GM19324 (cell line): ENCODE data around the gene CTBP2.
"Not testable (repeated sequence)": the region's sequence is repeated elsewhere in the genome, so short reads cannot be mapped to it uniquely, and the experiment has no call there.

Experiments
- ATAC-seq: cut with Tn5 transposase; IDR thresholded peaks from one replicate; pipeline ENCODE4 v1.9.1; 2021; ENCODE audit warnings: mild to moderate bottlenecking, moderate library complexity; ENCODE audit not compliant: unreplicated experiment, low FRiP score

CTBP2 gene

GRCh38 chr10:125160856-125161706 is 718 bp upstream of the CTBP2 start:
- no peak for ATAC-seq

- no peak for ATAC-seq
Measured at GRCh38 chr10:125159486-125159931, 854 bp downstream of the CTBP2 start.

GRCh38 chr10:125158601-125159485 is 1.5 kb downstream of the CTBP2 start:
- no peak for ATAC-seq

DNA sequence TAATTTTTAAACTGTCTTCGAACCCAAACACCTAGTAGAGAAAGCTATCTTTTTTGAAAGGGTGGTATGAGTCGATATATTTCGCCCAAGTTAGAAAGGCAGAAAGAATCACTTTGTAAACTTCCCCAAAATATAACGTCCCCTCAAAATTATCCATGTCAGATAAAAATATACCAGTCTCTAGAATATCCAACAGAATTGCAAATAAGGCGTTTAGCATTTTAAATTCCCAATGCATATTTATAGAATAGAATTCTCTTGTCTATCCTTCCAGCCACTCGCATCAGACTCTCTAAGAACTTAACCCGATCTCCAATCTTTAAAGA is 2.1 kb downstream of the CTBP2 start:
- ATAC-seq, result no peak

DNA sequence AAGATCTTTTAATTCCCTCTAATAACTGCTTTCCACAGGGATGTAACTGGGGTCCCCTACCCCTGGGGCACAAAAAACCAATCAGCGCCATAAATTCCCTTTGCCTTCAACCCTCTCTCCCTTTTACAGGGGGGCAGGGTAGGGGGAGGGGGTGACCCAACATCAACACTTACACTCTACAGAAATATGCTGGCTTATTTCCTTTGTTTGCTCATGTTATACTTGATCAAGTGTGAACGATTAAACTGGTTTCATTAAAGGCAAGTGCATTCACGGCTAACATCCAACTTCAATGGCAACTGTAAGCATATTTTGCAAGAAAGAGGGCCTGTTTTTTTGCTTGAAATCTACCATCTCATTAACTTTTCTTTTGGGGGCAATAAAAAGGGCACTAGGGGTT is 2.9 kb downstream of the CTBP2 start:
- ATAC-seq, result no peak

DNA sequence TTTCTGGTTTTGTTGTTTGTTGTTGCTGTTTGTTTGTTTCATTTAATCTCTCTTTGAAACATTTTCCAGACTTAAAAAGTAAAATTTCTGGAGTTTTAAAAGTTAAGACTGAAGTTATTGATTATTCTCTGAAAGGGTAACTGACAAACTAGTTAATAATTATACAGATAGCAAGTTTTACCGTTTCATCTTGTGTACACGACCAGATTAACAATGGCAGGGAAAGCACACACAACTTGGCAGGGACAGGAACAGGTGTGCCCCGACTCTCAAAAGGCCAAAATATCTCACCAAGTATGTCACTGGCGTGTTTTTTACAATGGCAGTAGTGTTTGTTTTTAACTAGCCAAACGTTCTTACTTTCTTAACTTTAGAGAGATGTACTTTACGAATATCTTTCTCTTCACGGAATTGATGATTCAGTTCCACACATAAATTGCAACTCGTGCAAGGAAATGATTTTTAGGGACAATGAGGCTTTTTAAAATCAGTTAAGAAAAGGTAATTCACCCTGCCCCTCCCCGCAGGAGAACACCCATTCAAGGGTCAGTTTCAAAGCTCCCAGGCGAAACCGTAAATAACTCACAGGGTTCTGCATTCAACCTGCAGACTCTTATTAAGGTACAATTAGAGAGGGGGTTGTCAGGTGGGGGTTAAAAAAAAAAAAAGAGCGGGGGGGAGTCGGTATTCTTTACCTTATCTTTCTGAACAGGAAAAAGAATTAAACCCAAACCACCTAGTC is 3.5 kb downstream of the CTBP2 start:
- no peak for ATAC-seq

DNA sequence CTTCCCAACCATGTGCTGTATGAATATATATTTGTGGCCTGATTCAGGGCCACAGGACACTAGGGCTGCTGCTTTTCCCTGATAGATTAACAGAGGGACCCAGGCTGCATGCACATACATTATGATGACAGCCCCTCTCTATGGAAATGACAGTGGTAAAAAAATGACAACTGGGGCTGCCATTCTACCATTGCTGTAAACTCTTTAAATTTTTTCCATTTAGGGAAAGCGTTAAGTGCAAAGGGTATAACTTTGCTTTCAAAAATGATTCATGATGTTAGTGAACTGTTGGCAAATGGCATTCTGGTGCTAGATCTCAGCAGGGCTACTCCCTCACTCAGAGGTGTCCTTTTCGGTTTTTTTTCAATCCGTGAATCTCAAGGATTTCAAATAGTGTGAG is 4.2 kb downstream of the CTBP2 start:
- ATAC-seq, result no peak

DNA sequence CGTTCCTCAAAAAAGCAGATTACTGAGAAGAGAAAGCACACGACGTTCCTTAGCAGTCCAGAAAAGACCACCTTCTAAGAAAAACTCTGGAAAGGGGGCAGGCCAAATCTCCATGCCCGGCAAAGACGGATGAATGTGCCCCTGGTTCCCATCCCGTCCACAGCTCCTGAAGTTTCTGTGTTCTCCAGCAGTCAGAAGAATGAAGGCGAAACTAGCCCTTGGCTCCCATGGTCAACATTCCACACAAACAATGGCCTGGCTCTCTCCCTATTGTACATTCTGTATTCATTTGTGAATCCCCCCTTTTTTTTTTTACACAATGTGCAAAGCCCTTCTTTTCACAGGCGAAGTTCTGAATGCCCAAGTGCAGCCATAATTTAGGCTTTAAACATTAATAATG is 5.3 kb downstream of the CTBP2 start:
- ATAC-seq, result no peak

DNA sequence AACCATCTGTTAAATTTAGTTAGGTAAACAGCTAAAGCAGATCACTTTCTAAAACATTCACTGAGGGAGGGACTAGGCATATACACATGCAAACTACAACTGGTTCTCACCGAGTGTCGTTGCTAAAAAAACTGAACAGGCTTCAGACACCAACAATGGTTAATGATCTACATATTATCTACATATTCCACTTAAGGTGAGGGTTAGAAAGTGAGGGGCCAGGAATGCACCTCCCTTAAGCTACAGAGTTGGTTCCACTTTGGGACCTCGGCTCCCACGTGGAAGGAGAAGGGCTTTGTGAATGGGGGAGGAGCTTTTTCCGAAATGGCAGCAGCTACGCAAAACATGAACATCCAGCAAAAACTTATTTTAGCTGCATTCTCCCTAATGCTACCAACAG is 5.8 kb downstream of the CTBP2 start:
- ATAC-seq, result no peak

- ATAC-seq, result no peak
Measured at GRCh38 chr10:125153703-125154490, 6.5 kb downstream of the CTBP2 start.

GRCh38 chr10:125152450-125153368 is 7.7 kb downstream of the CTBP2 start:
- no peak for ATAC-seq

GRCh38 chr10:125151553-125152449 is 8.6 kb downstream of the CTBP2 start:
- no peak for ATAC-seq

GRCh38 chr10:125151170-125151552 is 9.2 kb downstream of the CTBP2 start:
- ATAC-seq, result no peak

- not testable (repeated sequence) for ATAC-seq
Measured at GRCh38 chr10:125150376-125151083, 9.8 kb downstream of the CTBP2 start.

- ATAC-seq, result no peak
Measured at GRCh38 chr10:125149680-125150047, 10.7 kb downstream of the CTBP2 start.

DNA sequence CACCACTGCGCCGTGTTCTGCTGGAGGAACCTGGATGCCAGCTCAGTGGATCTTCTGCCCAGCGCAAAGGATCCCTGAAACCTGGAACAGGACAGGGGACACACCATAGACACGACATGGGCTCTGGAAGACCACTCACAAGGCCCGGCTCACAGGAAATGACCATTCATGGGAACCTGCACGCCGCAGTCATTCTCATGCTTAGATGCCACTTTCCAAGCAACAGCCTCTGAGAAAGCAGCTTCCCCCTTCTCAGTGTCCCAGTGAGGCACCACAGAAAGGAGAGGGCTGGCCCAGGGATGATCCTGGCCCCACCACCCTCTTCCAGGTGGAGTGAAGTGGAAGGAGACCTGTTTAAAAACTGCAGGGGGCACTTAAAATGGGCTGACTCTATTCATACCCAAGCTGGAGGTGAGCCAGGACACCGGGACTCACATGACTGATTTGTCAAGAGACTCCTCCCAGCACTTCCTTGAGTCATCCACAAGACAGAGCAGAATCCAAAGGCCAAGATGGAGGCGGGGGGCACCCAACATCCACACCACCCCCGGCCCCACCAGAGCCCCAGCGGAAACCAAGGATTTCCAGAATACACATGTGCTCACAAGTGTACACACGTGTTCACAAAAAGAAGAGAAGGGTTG is 11.2 kb downstream of the CTBP2 start:
- no peak for ATAC-seq

DNA sequence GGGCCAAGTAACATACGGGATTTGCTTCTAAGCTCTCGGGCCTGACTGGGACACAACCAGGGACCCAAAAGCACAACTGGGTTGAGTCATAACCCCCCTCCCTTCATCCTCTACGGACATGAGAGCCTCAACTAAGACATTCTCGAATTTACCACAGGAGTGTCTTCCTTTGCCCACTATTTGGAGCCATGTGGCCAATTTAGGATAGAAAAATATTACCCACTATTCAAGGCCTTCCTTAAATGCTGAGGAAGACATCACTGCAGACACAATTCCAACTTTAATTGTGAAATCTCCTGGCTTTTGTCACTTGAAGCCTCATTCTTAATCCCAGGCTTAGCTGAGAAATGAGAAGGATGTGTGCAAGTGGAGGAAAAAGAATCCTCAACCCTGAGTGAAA is 11.8 kb downstream of the CTBP2 start:
- no peak for ATAC-seq
